ENCODE results near the gene UBE2V1. TPM values are rescaled to one million over a fixed set of nuclear protein-coding genes. Genes with fewer than 3 reads are reported as not detected.
"Not testable (repeated sequence)": the region's sequence is repeated elsewhere in the genome, so short reads cannot be mapped to it uniquely, and the experiment has no call there.

Gene UBE2V1
- total RNA-seq, 3 donors from 2014 or later = 63.8 to 81.6 (median 79.9) TPM

- DNase-seq (ENCODE audit: low spot score in 2 of 2) = no peak
- no peak overlapping the region for H3K4me3 ChIP-seq
- H3K4me1 ChIP-seq = peaks cover 12 to 32% of the 10 kb centered on the region in 2 donors
- intact Hi-C loops (cut with DNase I; ENCODE audit: low total_unique reads) = no loop called here
- TF ChIP-seq POLR2AphosphoS5 (IDR thresholded peaks at IDR 0.05) (no peak), CTCF (IDR thresholded peaks at IDR 0.05) (no peak), POLR2A (IDR thresholded peaks at IDR 0.05) (no peak)
- no peaks in the 10 kb centered on the region for H3K27me3 ChIP-seq
- no peak overlapping the region for H3K27ac ChIP-seq
- H3K36me3 ChIP-seq = no peaks in the 10 kb centered on the region
- no peaks in the 10 kb centered on the region for H3K9me3 ChIP-seq
Observed at GRCh38 chr20:50107796-50108331, 5.1 kb downstream of the UBE2V1 start.

GRCh38 chr20:50107086-50107660 lies 5.8 kb downstream of the UBE2V1 start:
- H3K4me1 ChIP-seq = peaks cover 12 to 32% of the 10 kb centered on the region in 2 donors
- H3K4me3 ChIP-seq = no peak overlapping the region
- no peaks in the 10 kb centered on the region for H3K27me3 ChIP-seq
- no peak for DNase-seq (ENCODE audit: low spot score in 2 of 2)
- H3K27ac ChIP-seq = no peak overlapping the region
- TF ChIP-seq POLR2A (IDR thresholded peaks at IDR 0.05) (no peak), POLR2AphosphoS5 (IDR thresholded peaks at IDR 0.05) (no peak), CTCF (IDR thresholded peaks at IDR 0.05) (no peak)
- H3K36me3 ChIP-seq = no peaks in the 10 kb centered on the region
- intact Hi-C loops (cut with DNase I; ENCODE audit: low total_unique reads) = no loop called here
- H3K9me3 ChIP-seq = no peaks in the 10 kb centered on the region

GRCh38 chr20:50106669-50107068 lies 6.3 kb downstream of the UBE2V1 start:
- H3K4me3 ChIP-seq; H3K27me3 ChIP-seq; H3K36me3 ChIP-seq; intact Hi-C loops (cut with DNase I; ENCODE audit: low total_unique reads); H3K9me3 ChIP-seq; H3K27ac ChIP-seq; DNase-seq (ENCODE audit: low spot score in 2 of 2): not testable (repeated sequence)
- H3K4me1 ChIP-seq = peaks cover 10 to 27% of the 10 kb centered on the region in 2 donors

- H3K27me3 ChIP-seq, H3K27ac ChIP-seq, H3K4me1 ChIP-seq: not testable (repeated sequence)
Observed at GRCh38 chr20:50103464-50104107, 9.4 kb downstream of the UBE2V1 start.

GRCh38 chr20:50102551-50102950 lies 10.4 kb downstream of the UBE2V1 start:
- H3K36me3 ChIP-seq; DNase-seq (ENCODE audit: low spot score in 2 of 2); H3K27ac ChIP-seq; H3K27me3 ChIP-seq; intact Hi-C loops (cut with DNase I; ENCODE audit: low total_unique reads); H3K4me3 ChIP-seq; H3K9me3 ChIP-seq; H3K4me1 ChIP-seq: not testable (repeated sequence)

More at GRCh38 chr20:50103464-50104107, 9.4 kb downstream of the UBE2V1 start:
- DNase-seq (ENCODE audit: low spot score in 2 of 2); H3K36me3 ChIP-seq; intact Hi-C loops (cut with DNase I; ENCODE audit: low total_unique reads); H3K4me3 ChIP-seq; H3K9me3 ChIP-seq: not testable (repeated sequence)

GRCh38 chr20:50101887-50102286 lies 11.1 kb downstream of the UBE2V1 start:
- DNase-seq (ENCODE audit: low spot score in 2 of 2) = no peak
- no peak overlapping the region for H3K4me3 ChIP-seq
- H3K4me1 ChIP-seq = no peaks in the 10 kb centered on the region
- no peaks in the 10 kb centered on the region for H3K9me3 ChIP-seq
- TF ChIP-seq POLR2A (IDR thresholded peaks at IDR 0.05) (no peak), POLR2AphosphoS5 (IDR thresholded peaks at IDR 0.05) (no peak), CTCF (IDR thresholded peaks at IDR 0.05) (no peak)
- intact Hi-C loops (cut with DNase I; ENCODE audit: low total_unique reads) = no loop called here
- no peak overlapping the region for H3K27ac ChIP-seq
- H3K36me3 ChIP-seq = no peaks in the 10 kb centered on the region
- H3K27me3 ChIP-seq = no peaks in the 10 kb centered on the region
